AG10803 (cell line): Measurements from ENCODE around the gene NUDT7.

ENCODE experiments used
- DNase-seq: peaks from one replicate; pipeline ENCODE4 v3.0.0; 2010; ENCODE audit warnings: low read depth
- H3K4me3 ChIP-seq: 2 replicates; pipeline ENCODE4 v1.5.1; 2011; ENCODE audit warnings: mild to moderate bottlenecking, low read length, control low read depth
- CTCF ChIP-seq: conservative IDR thresholded peaks from 2 replicates; pipeline ENCODE4 v1.5.1; 2011; ENCODE audit warnings: mild to moderate bottlenecking, low read length, control low read depth, inconsistent platforms

Gene NUDT7

DNA sequence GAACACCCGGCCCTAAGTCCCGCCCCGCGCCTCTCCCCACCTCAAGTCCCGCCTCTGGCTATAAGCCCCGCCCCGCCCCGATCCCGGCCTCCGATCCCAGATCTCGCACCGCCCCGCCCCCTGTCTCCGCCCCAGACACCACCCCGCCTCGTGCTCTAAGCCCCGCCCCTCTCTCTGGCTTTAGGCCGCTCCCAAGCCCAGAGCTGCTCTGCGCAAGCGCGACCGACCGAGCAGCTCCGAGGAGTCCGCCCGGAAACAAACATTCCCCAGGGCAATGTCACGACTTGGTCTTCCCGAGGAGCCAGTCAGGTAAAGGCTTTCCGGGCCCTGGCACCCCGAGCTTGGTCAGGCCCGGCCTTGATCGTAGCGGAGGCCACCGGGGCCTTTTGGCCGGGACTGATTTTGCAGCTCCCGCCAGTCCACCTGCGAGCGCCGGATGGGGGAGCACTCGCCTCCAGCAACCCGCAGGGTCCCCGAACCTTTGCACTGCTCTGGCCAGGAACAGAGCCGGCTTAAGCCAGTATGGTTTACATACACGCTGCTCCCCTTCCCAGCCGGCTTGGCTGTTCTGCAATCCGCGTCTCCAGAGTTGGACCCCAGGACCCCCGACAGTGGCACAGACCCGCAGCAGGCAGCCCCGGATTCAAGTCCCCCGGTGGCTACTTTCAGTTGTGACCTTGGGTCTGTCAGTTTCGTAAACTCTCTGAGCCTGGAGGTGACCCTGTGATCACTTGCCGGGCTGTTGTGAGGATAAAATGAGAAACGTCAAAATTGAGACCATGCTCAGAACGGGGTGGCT, at the start of gene NUDT7:
TSS of gene NUDT7 (plus strand) at position 206 of the 799 bp plus-strand sequence. CDS start at position 275, 69 bp downstream.
- H3K4me3 ChIP-seq, result peak within 1 kb of the TSS; percentile 73
- peak; percentile 95 for DNase-seq
- TF ChIP-seq CTCF, result peak; percentile 18

DNA sequence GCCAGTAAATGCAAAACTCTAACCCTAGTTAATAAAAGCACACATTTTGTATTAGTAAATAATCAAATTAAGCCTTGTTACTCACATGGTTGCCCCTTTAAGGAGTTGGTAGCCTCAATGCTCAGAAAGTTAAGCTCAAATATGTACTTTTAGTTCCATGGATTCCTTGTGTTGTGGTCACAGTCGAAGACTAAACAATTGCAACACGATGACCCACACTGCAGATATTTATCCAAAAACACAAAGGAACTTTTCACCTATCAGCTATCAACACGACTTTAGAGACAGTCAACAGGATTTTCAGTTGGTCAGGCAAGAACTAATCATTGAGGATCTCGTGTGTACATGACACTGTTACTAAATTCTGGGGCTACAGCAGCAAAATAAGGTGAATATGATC, 47.4 kb upstream of the NUDT7 start:
- peak; percentile 76 for DNase-seq
- no peak for TF ChIP-seq CTCF
- H3K4me3 ChIP-seq, result no peak overlapping the region

- peak; percentile 97 for TF ChIP-seq CTCF
- H3K4me3 ChIP-seq, result no peak overlapping the region
- DNase-seq, result peak; percentile 75
These were observed 46.6 kb upstream of the NUDT7 start for GRCh38 chr16:77675464-77676324.

- no peak for TF ChIP-seq CTCF
- peak; percentile 48 for DNase-seq
- no peak overlapping the region for H3K4me3 ChIP-seq
These were observed 45.2 kb upstream of the NUDT7 start for GRCh38 chr16:77677129-77677528.

GRCh38 chr16:77679391-77679790, 42.9 kb upstream of the NUDT7 start:
- TF ChIP-seq CTCF, result no peak
- H3K4me3 ChIP-seq, result no peak overlapping the region
- peak; percentile 10 for DNase-seq

DNA sequence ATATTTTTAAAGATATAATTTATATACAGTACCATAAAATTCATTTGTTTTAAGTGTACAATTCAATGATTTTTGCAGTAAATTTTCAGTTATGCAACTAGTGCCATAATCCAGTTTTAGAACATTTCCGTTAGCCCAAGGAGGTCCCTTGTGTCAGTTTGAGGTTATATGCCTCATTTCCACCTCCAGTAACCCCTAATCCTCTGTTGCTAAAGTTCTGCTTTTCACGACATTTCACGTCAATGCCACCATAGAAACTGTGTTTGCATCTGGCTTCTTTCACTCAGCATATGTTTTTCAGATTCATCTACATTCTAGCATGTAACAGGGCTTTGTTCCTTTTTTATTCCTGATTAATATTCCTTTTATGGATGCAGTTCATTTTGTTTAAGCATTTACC, 42.4 kb upstream of the NUDT7 start:
- peak; percentile 10 for DNase-seq
- no peak overlapping the region for H3K4me3 ChIP-seq
- no peak for TF ChIP-seq CTCF

- no peak for TF ChIP-seq CTCF
- no peak overlapping the region for H3K4me3 ChIP-seq
- DNase-seq, result no peak
These were observed 41.8 kb upstream of the NUDT7 start for GRCh38 chr16:77680496-77680895.
